Lower leg skin (tissue), 4 donors: ENCODE measurements around the gene POLR1F. TPM values are rescaled to one million over a fixed set of nuclear protein-coding genes. Genes with fewer than 3 reads are reported as not detected.
A peak's percentile ranks its signal among the peaks of the same experiment; 100 is the strongest.

Experiments
- DNase-seq, 2 donors: peaks; one replicate each; pipeline ENCODE4 v3.0.0-alpha.2; 2019; ENCODE audit warnings: low spot score in 2 of 2
- H3K4me3 ChIP-seq: fragments of 200-600 bp; sonication (generic); 2 replicates; pipeline ENCODE4 v1.5.1; 2017; ENCODE audit warnings: mild to moderate bottlenecking, low read depth; ENCODE audit not compliant: poor library complexity, severe bottlenecking
- CTCF ChIP-seq, 3 donors: fragments of 450-650 bp; IDR thresholded peaks; one replicate each; pipeline ENCODE4 v1.5.1; 2016; ENCODE audit warnings: antibody characterized with exemption in 3 of 3, mild to moderate bottlenecking in 3 of 3, moderate library complexity in 2 of 3
- POLR2A ChIP-seq, 2 donors: fragments of 450-650 bp; IDR thresholded peaks; one replicate each; pipeline ENCODE4 v1.6.1; 2016 to 2017; ENCODE audit warnings: antibody characterized with exemption in 2 of 2, mild to moderate bottlenecking in 1 of 2, moderate library complexity in 1 of 2
- WGBS, 2 donors: methylation state at CpG; one replicate each; pipeline ENCODE4 v1.1.5; 2018; 5-methylcytosine and 5-hydroxymethylcytosine counted together
- intact Hi-C: fragments of 100-400 bp; cut with DNase I; formaldehyde crosslinking; loops from one replicate; pipeline ENCODE4 v1.15.0; 2023; ENCODE audit warnings: low total_unique reads
- total RNA-seq, 4 donors: library from RNA; depleted of rRNA; stranded (reverse); fragments of >200 nt; gene quantifications; one replicate each; pipeline ENCODE4 v1.1.0, GENCODE V29; 2016

Gene POLR1F, protein sequence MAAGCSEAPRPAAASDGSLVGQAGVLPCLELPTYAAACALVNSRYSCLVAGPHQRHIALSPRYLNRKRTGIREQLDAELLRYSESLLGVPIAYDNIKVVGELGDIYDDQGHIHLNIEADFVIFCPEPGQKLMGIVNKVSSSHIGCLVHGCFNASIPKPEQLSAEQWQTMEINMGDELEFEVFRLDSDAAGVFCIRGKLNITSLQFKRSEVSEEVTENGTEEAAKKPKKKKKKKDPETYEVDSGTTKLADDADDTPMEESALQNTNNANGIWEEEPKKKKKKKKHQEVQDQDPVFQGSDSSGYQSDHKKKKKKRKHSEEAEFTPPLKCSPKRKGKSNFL
- 10 to 100 TPM; 13.3 to 26.5 (median 20.9) TPM for total RNA-seq

- TF ChIP-seq CTCF (IDR thresholded peaks at IDR 0.05): peak in 1 of 3 donors; percentile 73
- no peak for TF ChIP-seq POLR2A (IDR thresholded peaks at IDR 0.05)
- intact Hi-C loops: no loop called here
- peak within 1 kb of the TSS; percentile 89 for H3K4me3 ChIP-seq
- 0 to 1% methylated on average over 38 to 51 of the region's 56 CpGs for whole genome bisulfite sequencing, 2 donors
- peak; percentile 94 to 98 for DNase-seq
These were observed at the start of gene POLR1F for GRCh38 chr7:19708397-19709248. Gene POLR1F (minus strand): TSS chr7:19709037. CDS start chr7:19709016, 21 bp downstream.

- WGBS, 2 donors: 36 to 37% methylated on average over 6 of the region's 6 CpGs
- H3K4me3 ChIP-seq: no peak overlapping the region
- no peak for DNase-seq
- intact Hi-C loops: loop anchor here (10.0 kb wide), 1 partner anchor 840 kb away; no protein-coding TSS in a partner anchor
- TF ChIP-seq POLR2A (IDR thresholded peaks at IDR 0.05): no peak
- no peak for TF ChIP-seq CTCF (IDR thresholded peaks at IDR 0.05)
These were observed 45.8 kb upstream of the POLR1F start for GRCh38 chr7:19754521-19755116.

DNA sequence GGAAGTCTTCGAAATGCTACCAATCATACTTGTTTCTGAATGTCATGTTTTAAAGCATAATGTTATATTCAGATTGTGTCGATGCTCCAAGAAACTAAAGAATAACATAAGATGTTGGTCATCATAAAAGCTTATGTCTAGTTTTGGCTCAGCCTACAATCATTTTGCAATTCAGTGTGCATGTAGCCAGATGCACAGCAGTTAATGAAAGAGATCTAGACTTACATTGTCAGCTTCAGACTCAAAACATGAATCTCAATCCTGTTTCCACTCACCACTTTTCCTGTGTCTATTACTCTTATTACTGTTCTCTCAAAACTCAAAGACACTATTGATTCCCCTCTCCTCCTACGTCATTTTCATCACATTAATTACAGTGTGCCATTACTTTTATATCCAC, 43.2 kb upstream of the POLR1F start:
- no peak for DNase-seq
- TF ChIP-seq CTCF (IDR thresholded peaks at IDR 0.05) (no peak), POLR2A (IDR thresholded peaks at IDR 0.05) (no peak)
- intact Hi-C loops: loop anchor here (10.0 kb wide), 1 partner anchor 843 kb away; no protein-coding TSS in a partner anchor
- no peak overlapping the region for H3K4me3 ChIP-seq
- WGBS, 2 donors: 80 to 87% methylated on average over 3 of the region's 3 CpGs

- DNase-seq: no peak
- TF ChIP-seq CTCF (IDR thresholded peaks at IDR 0.05) (no peak), POLR2A (IDR thresholded peaks at IDR 0.05) (no peak)
- 36 to 37% methylated on average over 4 of the region's 4 CpGs for WGBS, 2 donors
- no peak overlapping the region for H3K4me3 ChIP-seq
- intact Hi-C loops: loop anchor here (10.0 kb wide), 2 partner anchors 565 to 845 kb away; no protein-coding TSS in a partner anchor
These were observed 40.8 kb upstream of the POLR1F start for GRCh38 chr7:19749658-19750057.

- intact Hi-C loops: loop anchor here (10.0 kb wide), 1 partner anchor 567 kb away; no protein-coding TSS in a partner anchor
- TF ChIP-seq POLR2A (IDR thresholded peaks at IDR 0.05) (no peak), CTCF (IDR thresholded peaks at IDR 0.05) (no peak)
- H3K4me3 ChIP-seq: no peak overlapping the region
- WGBS, 2 donors: 26 to 30% methylated on average over 4 of the region's 4 CpGs
- no peak for DNase-seq
These were observed 39.0 kb upstream of the POLR1F start for GRCh38 chr7:19747740-19748339.
